HuH-7 (cell line): ENCODE data around the gene CCSER2.
"Not testable (repeated sequence)": the region's sequence is repeated elsewhere in the genome, so short reads cannot be mapped to it uniquely, and the experiment has no call there.

Source experiments
- DNase-seq: peaks from one replicate; pipeline ENCODE4 v3.0.0; 2011; ENCODE audit warnings: low spot score

Gene CCSER2

DNA sequence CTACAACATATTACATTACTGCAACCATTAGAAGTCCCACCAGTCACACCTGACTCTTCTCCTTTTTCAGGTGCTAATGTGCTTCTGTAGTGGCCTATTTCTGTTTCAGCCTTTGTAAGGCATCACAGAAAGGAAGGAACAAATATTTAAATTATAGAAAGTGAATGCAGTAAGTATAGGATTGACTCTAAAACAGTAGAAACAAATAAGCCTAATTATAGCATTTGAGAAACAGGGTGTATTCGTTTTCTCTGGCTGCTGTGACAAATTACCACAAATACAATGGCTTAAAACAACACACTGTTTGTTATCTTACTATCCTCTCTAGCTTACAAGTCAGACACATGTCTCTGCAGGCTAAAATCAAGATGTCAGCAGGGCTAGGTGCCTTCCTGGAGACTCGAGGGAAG is 69.4 kb downstream of the CCSER2 start:
- no peak for DNase-seq

DNA sequence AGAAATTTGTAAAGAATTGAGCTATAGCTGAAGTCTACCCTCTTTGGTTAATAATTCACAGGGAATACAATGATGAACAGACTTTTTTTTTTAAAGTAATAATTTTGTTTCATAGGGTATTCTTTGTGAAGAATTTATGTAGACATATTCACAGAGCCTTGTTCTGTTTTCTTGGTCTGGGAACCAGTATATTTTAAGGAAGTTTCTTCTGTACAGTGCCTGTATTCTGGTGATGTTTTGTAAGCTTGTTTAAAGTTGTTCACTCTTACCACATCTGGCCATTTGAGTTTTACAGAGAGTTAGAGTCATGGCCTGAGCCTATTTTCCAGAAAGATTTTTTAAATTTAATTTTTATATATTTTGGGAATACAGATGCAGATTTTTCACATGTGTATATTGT is 70.3 kb downstream of the CCSER2 start:
- DNase-seq = no peak

DNA sequence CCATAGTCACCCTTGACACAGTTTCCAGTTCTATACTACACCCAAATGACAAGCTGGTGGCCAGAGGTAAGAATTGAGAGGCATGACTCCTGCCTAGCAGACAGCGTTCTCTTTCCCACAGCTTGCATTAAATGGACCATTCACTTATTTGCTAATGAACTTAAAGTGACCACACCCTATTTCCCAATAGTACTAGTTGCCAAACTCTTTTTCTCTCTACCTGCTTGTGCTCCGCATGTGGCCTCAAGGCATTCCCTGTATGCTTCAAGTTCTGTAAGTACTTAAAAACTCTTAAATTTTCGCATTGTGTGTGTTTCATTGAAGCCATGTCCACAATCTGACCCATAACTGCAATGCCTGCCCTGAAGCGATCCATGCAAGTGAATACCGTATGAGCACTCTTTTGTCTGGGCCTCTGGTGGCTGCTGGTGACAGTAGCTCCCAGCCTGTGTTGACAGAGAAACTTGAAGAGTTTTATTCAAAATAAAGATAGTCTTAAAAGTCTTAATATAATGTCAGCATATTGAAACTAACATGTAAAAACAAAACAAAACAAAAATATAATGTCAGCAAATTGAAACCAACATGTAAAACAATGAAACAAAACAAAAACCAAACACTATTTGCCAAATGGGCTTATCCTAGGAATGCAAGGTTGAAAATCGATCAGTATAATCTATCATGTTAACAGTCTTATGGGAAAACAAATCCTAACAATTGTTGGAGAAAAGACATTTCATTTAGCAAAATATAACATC is 73.6 kb downstream of the CCSER2 start:
- no peak for DNase-seq

DNA sequence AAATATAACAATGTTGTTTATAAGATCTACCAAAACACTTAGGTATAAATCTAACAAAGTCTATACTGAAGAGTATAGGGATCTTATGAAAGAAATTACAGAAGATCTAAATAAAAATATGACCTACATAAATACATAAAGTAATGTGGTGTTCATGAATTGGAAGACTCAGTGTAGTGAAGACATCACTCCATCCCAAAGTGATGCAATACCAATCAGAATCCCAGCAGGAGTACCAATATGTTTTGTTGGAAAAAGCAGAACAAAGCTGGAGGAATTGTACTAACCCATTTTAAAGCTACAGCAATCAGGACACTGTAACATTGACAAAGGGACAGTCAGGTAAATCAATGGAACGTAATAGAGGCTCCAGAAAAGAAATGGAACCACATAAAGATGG is 76.4 kb downstream of the CCSER2 start:
- no peak for DNase-seq

DNA sequence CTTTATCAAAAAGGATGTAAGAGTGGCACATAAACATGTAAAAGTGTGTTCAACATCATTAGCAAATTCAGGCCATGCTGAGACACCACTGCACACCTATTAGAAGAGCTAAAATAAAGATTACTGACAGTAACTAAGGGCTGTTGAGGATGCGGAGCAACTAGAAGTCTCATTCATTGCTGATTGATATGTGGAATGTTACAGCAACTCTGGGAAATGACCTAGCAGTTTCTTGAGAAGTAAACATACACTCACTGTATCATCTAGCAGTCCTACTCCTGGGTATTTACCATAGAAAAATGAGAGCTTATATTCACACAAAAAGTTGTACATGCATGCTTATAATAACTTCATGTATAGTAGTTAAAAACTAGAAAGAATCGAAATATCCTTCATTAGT is 77.3 kb downstream of the CCSER2 start:
- no peak for DNase-seq

DNA sequence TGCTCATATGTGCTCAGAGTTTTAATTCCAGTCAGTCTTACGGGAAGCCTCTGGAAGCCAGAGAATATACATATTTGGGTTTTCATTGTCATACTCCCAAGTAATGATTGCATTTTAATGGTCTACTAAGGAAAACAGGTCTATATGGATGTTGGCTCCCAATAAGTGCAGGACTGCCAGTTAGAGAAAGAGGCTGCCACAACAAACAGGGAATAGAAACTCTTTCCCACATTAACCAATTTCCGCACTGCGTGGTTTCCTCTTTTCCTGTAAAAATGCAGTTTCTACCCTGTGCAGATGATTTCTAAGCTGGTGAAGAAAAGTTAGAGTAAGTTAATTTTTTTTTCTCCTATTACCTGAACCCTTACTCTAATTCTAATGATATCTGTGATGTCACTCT is 78.2 kb downstream of the CCSER2 start:
- DNase-seq = no peak

DNA sequence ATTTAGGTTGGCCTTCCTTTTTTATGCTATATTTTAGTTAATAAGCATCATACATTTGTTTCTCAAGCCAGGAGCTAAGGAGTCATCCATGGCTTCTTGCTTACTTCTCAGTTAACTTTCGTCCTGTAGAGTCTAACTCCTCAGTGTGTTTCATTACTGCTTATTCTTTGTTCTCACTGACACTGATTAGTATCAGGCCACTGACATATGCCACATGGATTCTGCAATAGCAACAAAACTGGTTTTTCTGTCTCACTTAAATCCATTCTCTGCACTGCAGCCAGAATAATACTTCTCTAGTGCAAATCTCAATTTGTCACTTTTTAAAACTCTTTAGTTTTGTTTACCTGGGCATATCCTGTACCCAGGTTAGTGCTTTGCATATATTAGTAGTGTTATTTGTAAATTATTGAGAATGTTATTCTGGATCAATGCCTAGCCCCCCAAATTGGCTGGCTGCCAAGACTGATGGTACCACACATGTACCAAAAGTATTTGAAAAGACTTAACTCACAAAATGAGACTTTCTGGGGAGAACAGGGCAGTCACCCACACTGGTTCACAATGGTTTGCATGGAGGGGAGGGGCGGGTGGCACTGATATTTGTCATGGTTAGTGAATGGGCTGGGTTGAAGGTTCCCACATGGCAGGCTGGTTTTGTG is 79.1 kb downstream of the CCSER2 start:
- no peak for DNase-seq

DNA sequence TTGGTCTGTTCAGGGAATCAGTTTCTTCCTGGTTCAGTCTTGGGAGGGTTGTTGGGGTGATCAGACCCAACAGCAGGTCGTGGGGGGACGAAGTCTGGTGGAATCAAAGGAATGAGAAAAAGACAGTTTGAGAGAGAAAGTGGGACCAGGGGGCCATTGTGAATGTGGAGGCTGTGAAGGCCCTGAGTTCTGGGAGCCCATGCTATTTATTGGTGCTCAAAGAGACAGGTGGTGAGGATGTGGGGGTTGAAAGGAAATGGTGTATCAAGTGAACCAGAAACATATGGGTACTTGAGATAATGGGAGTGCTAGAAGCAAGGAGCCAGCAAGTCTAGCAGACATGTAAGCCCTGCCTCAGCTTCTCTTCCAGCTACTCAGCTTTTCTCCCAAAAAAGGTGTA is 84.1 kb downstream of the CCSER2 start:
- DNase-seq = no peak

DNA sequence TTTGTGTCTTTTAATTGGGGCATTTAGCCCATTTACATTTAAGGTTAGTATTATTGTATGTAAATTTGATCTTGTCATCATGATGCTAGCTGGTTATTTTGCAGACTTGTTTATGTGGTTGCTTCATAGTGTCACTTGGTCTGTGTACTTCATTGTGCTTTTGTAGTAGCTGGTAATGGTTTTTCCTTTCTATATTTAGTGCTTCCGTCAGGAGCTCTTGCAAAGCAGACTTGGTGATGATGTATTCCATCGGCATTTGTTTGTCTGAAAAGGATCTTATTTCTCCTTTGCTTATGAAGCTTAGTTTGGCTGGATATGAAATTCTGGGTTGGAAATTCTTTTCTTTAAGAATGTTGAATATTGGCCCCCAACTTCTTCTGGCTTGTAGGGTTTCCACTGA is 85.7 kb downstream of the CCSER2 start:
- DNase-seq = not testable (repeated sequence)

DNA sequence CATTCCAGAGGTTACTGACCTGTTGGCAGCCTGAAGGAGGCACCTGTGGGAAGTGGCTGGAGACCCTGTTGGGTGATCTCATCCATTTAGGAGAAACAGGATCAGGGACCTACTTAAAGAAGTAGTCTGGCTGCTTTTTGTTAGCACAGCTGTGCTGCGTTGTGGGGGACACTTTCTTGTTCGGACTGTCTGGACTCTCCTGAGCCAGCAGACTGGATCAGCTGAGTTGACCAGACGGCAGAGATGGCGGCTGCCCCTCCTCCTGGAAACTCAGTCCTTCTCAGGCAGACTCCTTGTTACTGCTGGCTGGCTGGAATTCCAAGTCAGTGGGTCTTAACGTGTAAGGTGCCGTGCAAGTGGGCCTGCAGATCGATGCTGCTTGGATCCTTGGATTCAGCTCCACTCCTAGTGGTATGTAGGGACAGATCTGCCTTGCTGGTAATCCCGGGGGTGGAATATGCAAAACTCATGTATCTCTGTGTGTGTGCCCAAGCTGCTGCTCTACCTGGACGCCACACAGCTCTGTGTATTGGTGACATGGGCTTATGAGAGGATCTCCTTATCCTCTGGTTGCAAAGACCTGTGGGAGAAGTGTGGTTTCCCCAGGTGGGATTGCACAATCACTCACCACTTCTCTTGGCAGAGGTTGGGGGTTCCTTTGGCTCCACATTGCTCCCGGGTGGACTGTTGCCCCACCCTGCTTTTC is 87.3 kb downstream of the CCSER2 start:
- no peak for DNase-seq

DNA sequence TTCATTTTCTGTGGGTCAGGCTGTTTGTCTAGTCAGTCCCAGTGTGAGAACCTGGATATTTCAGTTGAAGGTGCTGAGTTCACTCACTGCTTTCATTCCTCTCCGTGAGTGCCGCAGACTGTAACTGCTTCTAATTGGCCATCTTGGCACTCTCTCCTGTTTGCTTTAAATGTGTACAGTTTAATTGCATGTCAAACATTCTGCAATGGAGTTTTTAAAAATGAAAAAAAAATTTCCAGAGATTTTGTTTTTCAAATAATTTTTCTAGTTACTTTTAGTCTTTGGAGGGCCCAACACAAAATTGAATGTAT is 87.8 kb downstream of the CCSER2 start:
- DNase-seq = no peak

DNA sequence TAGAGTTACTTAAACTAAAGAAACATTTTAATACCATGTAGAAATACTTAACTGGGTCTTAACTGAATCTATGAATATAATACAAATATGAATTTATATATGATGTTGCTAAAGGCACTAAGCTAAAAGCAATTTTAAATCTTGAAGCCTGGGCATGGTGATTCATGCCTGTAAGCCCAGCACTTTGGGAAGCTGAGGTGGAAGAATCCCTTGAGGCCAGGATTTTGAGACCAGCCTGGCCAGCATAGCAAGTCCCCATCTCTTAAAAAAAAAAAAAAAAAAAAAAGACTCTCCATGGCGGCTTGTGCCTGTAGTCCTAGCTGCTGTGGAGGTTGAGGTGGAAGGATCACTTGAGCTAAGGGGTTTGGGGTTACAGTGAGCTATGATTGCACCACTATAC is 95.3 kb downstream of the CCSER2 start:
- no peak for DNase-seq

DNA sequence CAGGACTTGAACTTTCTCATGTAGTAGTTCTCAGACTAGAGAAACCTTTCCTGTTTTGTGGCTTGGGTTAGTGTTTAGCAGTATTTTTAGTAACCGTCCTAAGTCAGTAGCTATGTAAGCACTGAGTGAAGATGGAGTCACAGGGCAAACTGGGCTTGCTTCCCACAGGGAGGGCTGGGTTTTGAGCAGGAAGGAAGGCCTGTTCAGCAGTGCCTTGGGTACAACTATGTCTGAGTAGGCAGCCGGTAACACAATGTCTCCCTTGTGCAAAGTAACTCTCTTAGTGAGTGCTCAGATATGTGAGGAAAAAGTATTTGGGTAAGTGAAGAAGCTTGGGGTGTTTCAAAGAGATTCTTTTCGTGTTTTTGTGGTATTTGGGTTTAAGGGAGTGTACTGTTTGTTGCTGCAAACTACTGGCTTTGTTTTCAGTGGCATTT is 96.4 kb downstream of the CCSER2 start:
- no peak for DNase-seq

DNA sequence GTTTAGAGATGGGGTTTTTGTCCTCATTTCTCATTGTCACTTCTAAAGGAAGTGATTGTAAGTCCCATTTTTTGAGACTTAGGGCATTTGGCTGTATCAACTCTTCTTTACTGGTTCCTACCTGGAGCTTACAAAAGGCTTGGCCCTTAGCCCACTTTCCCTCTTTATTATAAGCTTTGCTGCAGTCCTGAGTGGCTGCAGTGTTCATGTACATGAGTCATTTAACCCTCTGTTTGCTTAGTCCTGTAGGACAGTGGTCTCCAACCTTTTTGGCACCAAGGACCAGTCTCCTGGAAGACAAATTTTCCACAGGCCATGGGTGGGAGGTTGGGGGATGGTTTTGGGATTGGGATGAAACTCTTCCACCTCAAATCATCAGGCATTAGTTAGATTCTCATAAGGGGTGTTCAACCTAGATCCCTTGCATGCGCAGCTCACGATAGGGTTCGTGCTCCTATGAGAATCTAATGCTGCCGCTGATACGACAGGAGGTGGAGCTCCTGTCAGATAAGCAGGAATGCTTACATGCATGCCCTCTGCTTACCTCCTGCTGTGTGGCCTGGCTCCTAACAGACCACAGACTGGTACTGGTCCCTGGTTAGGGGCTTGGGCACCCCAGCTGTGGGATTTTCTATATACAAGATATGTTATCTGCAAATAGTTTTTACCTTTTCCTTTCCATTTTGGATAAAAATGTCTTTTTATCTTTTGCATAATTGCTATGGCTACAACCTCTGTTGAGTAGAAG is 99.7 kb downstream of the CCSER2 start:
- DNase-seq = no peak

DNA sequence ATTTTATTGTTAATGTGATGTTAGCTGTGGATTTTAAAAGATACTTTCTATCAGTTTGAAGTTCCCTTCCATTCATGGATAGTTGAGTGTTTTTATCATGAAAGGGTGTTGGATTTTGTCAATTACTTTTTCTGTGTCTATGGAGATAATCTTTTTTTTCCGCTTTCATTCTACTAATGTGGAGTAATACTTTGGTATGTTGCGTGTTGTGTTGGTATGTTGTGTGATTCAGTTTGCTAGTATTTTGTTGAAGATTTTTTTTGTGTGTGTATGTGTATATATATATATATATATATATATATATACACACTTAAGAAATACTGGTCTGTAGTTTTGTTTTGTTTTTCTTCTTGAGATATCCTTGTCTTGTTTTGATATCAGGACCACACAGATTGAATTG is 100.3 kb downstream of the CCSER2 start:
- DNase-seq = no peak

DNA sequence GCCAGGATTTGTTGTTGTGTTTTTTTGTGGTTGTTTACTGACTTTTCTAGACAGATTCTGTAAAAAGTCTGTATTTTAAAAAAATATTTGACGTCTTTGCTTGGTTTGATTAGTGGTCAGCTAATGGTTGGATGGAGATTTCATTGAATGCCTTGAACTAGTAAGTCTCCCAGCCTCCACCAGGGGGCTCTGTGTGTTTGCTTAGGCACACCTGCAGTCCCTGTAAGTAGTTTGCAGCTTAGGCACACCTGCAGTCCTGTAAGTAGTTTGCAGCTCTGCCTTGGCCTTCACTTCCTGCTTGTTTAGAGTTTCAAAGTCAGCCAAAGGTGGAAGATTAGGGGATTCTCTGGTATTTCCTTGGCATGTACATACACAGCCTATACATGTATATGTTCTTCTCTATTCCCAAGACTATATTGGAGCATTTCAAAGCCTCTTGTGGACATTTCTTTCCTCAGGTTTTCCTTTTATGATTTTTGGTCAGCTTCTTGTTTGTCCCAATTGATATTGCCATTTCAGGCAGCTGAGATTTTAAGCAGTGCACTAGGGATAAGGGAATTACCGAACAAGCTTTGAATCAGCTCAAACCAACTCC is 101.6 kb downstream of the CCSER2 start:
- peak; percentile 43 for DNase-seq

DNA sequence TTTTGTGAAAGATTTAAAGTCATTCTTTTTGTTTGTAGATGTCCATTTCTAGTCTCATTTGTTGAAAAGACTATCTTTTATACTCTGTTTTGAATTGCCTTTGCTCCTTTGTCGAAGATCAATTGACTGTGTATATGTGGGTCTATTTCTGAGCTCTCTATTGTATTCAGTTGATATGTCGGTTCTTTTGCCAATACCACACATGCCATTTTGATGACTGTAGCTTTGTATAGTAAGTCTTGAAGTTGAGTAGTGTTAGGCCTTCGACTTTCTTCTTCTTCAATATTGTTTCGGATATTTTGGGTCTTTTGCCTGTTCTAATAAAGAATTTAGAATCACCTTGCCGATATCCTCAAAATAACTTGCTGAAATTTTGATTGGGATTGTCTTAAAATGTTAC is 104.5 kb downstream of the CCSER2 start:
- no peak for DNase-seq

DNA sequence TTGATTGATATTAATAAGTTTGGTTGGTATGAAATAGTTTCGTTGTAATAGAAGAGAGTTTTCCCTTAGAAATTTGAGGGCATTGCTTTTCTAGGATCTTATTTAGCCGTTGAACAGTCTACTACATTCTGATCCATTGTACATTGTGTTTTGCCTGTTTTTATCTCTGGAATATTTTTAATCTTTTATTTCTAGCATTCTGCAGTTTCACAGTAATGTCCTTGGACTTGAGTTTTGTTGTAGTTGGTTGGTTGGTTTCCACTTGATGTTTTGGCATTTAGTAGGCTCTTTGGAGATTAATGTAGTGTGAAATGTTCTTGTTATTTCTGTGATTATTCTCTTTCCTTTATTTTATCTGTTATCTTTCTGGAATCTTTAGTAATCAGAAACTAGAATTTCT is 112.4 kb downstream of the CCSER2 start:
- no peak for DNase-seq

DNA sequence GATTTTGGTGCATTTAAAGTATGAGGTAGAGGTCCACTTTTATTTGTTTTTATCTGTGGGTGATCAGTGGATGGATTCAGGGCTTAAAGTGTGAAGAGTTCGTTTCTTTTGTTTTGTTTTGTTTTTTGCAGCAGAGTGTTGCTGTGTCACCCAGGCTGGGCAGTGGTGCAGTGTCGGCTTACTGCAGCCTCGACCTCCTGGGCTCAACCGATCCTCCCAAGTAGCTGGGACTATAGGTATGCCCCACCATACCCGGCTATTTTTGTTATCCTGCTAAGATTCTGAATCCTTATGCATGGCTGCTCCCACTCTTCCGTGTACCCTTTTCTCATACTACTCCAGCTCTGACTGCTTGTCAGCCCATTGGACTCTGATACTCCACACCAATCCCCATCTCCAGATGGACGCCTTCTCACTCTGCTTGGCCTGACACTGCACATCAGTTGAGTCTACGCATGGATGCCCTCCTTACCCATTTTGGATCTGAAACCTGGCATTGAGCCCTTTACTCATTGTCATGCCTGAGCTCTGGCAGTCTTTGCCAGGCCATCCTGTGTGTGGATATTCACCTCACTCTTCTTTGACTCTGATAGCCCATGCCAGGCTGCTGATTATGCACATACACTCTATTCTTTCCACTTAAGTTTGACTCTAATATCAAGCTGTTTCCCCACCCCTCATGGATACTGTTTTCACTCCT is 119.5 kb downstream of the CCSER2 start:
- no peak for DNase-seq

DNA sequence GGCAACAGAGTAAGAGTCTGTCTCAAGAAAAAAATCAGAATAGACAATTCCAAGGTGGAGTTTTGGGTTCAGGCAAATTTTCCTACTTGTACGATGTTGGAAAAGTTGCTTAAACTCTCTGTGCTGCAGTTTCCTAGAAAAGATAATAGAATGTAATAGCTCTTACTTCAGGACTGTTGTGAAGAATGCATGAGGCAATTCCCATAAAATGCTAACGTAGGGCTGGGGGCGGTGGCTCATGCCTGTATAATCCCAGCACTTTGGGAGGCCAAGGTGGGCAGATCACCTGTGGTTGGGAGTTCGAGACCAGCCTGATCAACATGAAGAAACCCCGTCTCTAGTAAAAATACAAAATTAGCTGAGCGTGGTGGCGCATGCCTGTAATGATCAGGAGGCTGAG is 121.0 kb downstream of the CCSER2 start:
- not testable (repeated sequence) for DNase-seq

DNA sequence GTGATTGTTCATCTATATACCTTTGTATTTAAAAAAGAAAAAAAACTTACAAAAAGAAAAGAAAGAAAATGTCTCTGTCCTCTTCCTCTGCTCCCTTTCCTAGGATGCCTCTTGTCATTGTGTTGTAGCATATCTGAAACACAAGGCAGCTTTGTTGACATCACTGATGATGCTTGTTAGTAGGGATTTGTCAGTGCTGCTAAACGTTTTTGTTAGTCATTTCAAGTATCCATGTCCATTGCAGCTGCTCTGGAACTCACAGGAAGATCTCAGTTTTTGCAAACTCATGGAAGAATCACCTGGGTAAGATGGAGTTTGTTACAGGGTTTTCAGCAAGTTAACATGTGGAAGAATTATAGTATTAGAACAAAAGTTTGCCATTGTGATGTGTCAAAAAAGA is 123.6 kb downstream of the CCSER2 start:
- no peak for DNase-seq

DNA sequence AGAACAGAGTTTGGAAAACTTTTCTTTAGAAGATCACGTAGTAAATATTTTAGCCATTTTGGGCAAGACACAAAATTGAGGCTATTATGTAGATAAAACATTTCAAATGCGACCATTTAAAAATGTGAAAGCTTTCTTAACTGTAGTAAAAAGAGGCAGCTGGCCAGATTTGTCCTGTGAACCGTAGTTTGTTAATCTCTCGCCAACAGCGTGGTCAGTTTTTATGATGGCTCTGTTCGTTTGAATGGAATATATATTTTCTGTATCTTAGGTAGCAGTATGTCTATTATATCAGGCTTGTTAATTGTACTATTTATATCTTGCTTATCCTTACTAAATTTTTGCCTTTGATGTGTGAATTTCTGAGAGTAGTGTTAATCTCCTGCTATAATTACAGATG is 124.9 kb downstream of the CCSER2 start:
- no peak for DNase-seq
